ENCODE data around the gene FBXO22.
"Not testable (repeated sequence)": the region's sequence is repeated elsewhere in the genome, so short reads cannot be mapped to it uniquely, and the experiment has no call there.

Gene FBXO22

DNA sequence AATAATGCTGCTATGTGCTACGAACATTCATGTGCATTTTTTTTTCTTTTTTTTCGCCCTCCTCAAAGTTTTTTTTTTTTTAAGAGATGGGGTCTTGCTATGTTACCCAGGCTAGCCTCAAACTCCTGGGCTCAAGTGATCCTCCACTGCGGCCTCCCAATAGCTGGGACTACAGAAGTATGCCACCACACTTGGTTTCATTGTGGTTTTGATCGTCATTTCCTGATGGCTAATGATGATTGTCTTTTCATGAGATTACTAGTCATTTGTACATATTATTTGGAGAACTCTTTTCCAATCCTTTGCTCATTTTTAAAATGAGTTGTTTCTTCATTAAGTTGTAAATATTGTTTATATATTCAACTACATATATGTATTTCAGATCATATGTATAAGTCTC, 48.8 kb downstream of the FBXO22 start:
- H3K4me1 ChIP-seq (ENCODE audit: insufficient read depth, low read length) = no peaks in the 10 kb centered on the region
- H2AFZ ChIP-seq (ENCODE audit: low read depth, low read length) = no peak overlapping the region
- no peak overlapping the region for H3K4me3 ChIP-seq (ENCODE audit: low read length)
- H3K36me3 ChIP-seq (ENCODE audit: insufficient read depth, low read length) = no peaks in the 10 kb centered on the region
- no peaks in the 10 kb centered on the region for H3K9me3 ChIP-seq (ENCODE audit: low read length)
- no peaks in the 10 kb centered on the region for H3K27me3 ChIP-seq (ENCODE audit: insufficient read depth, low read length)

DNA sequence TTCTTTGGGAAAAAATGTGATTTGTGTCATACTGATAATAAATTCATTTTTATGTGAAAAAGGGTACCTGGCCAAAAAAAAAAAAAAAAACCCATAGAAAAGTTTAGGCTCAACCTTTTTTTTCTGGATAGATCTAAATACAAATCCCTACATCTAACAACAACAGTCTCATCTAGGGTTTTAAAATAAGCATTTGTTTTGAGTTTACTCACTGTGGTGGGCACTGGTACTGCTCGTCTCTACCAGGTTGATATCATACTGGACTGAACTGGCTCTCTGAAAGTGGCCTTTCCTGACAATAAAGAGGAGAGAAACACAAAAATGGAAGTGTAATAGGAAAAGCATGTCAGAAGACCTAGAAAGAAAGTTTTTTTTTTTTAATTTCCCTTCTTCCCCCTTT, 52.0 kb downstream of the FBXO22 start:
- Histone ChIP-seq H3K4me1 (ENCODE audit: insufficient read depth, low read length) (no peaks in the 10 kb centered on the region), H3K9me3 (ENCODE audit: low read length) (no peaks in the 10 kb centered on the region), H3K4me3 (ENCODE audit: low read length) (no peak overlapping the region), H2AFZ (ENCODE audit: low read depth, low read length) (no peak overlapping the region), H3K27me3 (ENCODE audit: insufficient read depth, low read length) (no peaks in the 10 kb centered on the region), H3K36me3 (ENCODE audit: insufficient read depth, low read length) (no peaks in the 10 kb centered on the region)

DNA sequence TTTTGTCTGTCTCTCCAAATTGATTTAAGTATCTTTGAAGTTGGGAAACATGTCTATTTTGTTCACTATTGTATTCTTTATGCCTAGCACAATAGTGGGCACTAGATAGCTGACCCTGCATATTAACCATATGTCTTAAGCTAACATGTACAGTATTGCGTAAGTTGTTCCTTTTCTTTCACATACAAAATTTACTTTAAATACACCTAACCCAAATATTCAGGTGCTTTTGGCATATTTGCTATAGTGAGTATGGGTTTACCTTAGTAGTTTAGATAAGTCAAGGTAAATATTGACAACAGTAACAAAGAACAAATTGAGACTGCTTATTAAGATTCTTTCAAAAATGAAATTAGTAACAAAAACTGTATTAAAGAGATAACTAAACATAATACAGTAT, 57.7 kb downstream of the FBXO22 start:
- Histone ChIP-seq H3K4me1 (ENCODE audit: insufficient read depth, low read length) (no peaks in the 10 kb centered on the region), H3K36me3 (ENCODE audit: insufficient read depth, low read length) (no peaks in the 10 kb centered on the region), H3K27me3 (ENCODE audit: insufficient read depth, low read length) (no peaks in the 10 kb centered on the region), H3K9me3 (ENCODE audit: low read length) (no peaks in the 10 kb centered on the region), H2AFZ (ENCODE audit: low read depth, low read length) (no peak overlapping the region), H3K4me3 (ENCODE audit: low read length) (no peak overlapping the region)

DNA sequence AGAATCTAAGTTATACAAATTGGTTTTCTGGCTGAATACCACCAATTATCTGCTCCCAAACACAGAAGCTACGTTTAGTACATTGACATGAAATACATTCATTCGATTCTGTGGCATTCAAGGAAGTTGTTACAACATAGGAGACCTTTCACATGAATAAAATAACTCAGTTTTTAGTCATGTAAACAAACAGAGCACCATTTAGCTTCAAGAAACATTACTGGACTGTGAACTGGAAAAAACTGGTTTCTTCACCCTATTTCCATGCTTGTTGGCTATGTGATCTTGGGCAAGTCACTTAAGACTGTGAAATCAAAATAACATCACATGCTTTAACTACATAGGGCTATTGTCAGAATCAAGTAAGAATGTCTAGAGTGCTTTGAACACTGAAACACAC, 62.4 kb downstream of the FBXO22 start:
- Histone ChIP-seq H2AFZ (ENCODE audit: low read depth, low read length) (no peak overlapping the region), H3K36me3 (ENCODE audit: insufficient read depth, low read length) (no peaks in the 10 kb centered on the region), H3K27me3 (ENCODE audit: insufficient read depth, low read length) (no peaks in the 10 kb centered on the region), H3K9me3 (ENCODE audit: low read length) (no peaks in the 10 kb centered on the region), H3K4me3 (ENCODE audit: low read length) (no peak overlapping the region), H3K4me1 (ENCODE audit: insufficient read depth, low read length) (no peaks in the 10 kb centered on the region)

DNA sequence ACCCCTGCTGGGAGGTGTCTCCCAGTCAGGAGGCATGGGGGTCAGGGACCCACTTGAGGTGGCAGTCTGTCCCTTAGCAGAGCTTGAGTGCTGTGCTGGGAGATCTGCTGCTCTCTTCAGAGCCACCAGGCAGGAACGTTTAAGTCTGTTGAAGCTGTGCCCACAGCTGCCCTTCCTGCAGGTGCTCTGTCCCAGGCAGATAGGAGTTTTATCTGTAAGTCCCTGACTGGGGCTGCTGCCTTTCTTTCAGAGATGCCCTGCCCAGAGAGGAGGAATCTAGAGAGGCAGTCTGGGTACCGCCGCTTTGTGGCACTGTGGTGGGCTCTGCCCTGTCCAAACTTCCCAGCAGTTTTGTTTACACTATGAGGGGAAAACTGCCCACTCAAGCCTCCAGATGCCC, 73.1 kb downstream of the FBXO22 start:
- H2AFZ ChIP-seq (ENCODE audit: low read depth, low read length); H3K9me3 ChIP-seq (ENCODE audit: low read length); H3K27me3 ChIP-seq (ENCODE audit: insufficient read depth, low read length); H3K36me3 ChIP-seq (ENCODE audit: insufficient read depth, low read length); H3K4me3 ChIP-seq (ENCODE audit: low read length); H3K4me1 ChIP-seq (ENCODE audit: insufficient read depth, low read length): not testable (repeated sequence)

DNA sequence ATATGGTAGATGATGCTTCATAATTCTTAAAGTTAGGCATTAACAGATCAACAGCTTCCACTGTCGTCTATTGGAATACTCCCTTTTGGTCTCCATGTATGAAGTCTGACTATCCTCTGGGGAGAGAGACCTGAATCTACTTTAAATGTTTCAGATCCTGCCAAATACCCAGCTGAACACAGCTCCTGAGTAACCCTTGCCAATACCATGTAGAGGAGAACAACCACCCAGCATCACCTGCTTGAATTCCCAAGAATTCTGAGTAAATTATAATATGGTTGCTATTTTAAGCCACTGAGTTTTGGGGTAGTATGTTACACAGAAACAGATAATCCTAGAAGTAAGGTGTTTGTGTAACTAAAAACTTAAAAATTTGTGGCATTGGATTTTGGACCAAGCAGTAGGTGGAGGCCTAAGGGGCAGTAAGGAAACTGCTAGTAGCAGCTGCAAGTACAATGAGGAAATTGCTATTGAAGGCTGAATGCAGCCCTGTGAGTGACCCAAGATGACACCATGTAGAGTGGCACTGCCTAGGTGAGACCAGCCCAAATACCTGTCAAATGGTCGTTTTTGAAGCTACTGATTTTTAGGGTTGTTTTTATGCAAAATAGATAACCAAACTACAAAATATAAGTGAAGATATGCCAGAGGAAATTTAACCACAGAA, 77.6 kb downstream of the FBXO22 start:
- H2AFZ ChIP-seq (ENCODE audit: low read depth, low read length) = no peak overlapping the region
- H3K27me3 ChIP-seq (ENCODE audit: insufficient read depth, low read length) = no peaks in the 10 kb centered on the region
- H3K9me3 ChIP-seq (ENCODE audit: low read length) = no peaks in the 10 kb centered on the region
- H3K4me1 ChIP-seq (ENCODE audit: insufficient read depth, low read length) = no peaks in the 10 kb centered on the region
- H3K36me3 ChIP-seq (ENCODE audit: insufficient read depth, low read length) = no peaks in the 10 kb centered on the region
- H3K4me3 ChIP-seq (ENCODE audit: low read length) = no peak overlapping the region

DNA sequence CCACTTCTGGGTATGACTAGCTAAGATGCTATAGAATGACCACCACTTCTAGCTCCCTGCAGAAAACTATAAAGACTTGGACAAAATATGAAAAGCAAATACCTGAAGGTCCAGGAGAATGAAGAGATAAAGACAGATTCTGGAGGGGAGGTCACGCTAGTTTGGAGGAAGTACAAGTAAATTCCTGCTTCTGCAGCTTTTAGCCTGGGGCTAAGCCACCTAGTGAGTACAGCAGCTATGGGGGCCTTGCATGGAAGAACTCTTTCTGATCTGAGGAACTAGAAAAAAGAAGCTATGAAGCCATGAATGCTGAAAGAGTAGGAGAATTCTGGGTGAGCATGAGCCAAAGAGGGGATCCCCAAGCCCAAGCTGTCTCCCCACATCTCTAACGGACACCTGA, 78.8 kb downstream of the FBXO22 start:
- H3K9me3 ChIP-seq (ENCODE audit: low read length) = no peaks in the 10 kb centered on the region

DNA sequence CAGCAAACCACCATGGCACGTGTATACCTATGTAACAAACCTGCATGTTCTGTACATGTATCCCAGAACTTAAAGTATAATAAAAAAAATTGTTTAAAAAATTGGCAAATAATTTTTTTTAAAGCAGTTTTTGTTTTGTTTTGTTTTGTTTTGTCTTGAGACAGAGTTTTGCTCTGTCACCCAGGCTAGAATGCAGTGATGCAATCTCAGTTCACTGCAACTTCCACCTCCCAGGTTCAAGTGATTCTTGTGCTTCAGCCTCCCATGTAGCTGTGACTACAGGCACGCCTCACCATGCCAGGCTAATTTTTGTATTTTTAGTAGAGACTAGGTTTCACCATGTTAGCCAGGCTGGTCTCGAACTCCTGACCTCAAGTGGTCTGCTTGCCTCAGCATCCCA, 81.0 kb downstream of the FBXO22 start:
- not testable (repeated sequence) for H3K4me3 ChIP-seq (ENCODE audit: low read length); H3K9me3 ChIP-seq (ENCODE audit: low read length); H2AFZ ChIP-seq (ENCODE audit: low read depth, low read length); H3K36me3 ChIP-seq (ENCODE audit: insufficient read depth, low read length); H3K27me3 ChIP-seq (ENCODE audit: insufficient read depth, low read length); H3K4me1 ChIP-seq (ENCODE audit: insufficient read depth, low read length)

More for the DNA sequence above, 78.8 kb downstream of the FBXO22 start:
- no peak overlapping the region for H3K4me3 ChIP-seq (ENCODE audit: low read length)
- no peaks in the 10 kb centered on the region for H3K36me3 ChIP-seq (ENCODE audit: insufficient read depth, low read length)
- H3K4me1 ChIP-seq (ENCODE audit: insufficient read depth, low read length) = no peaks in the 10 kb centered on the region
- no peak overlapping the region for H2AFZ ChIP-seq (ENCODE audit: low read depth, low read length)
- no peaks in the 10 kb centered on the region for H3K27me3 ChIP-seq (ENCODE audit: insufficient read depth, low read length)

DNA sequence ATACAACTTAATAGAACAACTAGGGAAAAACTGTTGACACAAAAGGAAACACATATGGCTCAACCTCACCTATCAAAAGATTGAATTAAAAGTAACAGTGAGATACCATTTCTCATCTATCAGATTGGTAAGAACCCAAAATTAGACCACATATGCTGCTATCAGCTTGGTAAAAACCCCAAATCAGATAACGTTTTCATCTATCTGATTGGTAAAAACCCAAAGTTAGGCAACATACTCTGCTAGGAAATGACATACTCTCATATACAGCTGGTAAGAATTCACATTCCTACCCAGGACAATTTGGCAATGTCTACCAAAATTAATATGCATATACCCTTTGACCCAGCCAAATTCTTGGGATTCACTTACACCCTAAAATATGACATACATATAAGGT, 82.3 kb downstream of the FBXO22 start:
- Histone ChIP-seq H3K9me3 (ENCODE audit: low read length) (no peaks in the 10 kb centered on the region), H2AFZ (ENCODE audit: low read depth, low read length) (no peak overlapping the region), H3K4me1 (ENCODE audit: insufficient read depth, low read length) (no peaks in the 10 kb centered on the region), H3K4me3 (ENCODE audit: low read length) (no peak overlapping the region), H3K36me3 (ENCODE audit: insufficient read depth, low read length) (no peaks in the 10 kb centered on the region), H3K27me3 (ENCODE audit: insufficient read depth, low read length) (no peaks in the 10 kb centered on the region)

DNA sequence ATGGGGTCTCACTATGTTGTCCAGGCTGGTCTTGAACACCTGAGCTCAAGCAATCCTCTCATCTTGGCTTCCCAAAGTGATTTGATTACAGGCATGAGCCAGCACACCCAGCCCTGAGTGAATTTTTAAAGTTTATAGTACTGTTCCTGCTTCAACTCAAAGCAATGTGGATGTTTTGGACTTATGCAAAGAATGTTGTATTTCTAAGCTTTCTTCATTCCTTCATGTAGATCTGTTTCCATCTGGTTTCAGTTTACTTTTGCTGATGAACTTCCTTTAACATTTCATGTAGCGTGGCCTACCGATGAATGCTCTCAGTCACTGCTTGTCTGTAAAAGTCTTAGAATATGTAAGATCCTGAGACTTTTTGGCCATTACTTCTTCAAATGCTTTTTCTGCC, 85.4 kb downstream of the FBXO22 start:
- H3K27me3 ChIP-seq (ENCODE audit: insufficient read depth, low read length) = no peaks in the 10 kb centered on the region
- no peak overlapping the region for H2AFZ ChIP-seq (ENCODE audit: low read depth, low read length)
- no peaks in the 10 kb centered on the region for H3K4me1 ChIP-seq (ENCODE audit: insufficient read depth, low read length)
- no peak overlapping the region for H3K4me3 ChIP-seq (ENCODE audit: low read length)
- peaks cover 4% of the 10 kb centered on the region for H3K9me3 ChIP-seq (ENCODE audit: low read length)
- no peaks in the 10 kb centered on the region for H3K36me3 ChIP-seq (ENCODE audit: insufficient read depth, low read length)

DNA sequence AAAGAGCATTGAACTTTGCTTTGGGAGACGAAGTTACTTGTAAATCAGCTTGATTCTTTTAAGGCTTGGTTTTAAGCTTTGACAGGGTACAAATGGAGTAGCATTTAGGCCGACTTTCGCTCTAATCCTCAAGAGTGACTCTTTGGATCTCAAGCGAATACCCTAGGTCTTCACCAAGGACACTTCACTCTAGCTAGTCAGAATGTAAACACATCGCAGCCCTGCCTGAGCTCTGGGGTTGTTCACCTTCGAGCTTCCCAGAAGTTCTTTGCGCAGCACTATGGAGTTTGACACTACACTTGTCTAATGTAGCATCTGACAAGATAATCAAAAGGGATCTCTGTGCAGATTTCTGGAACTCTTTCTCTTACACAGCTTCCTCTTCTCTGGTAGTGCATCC, 86.2 kb downstream of the FBXO22 start:
- H3K27me3 ChIP-seq (ENCODE audit: insufficient read depth, low read length) = no peaks in the 10 kb centered on the region
- peaks cover under 1% of the 10 kb centered on the region for H3K4me1 ChIP-seq (ENCODE audit: insufficient read depth, low read length)
- no peak overlapping the region for H3K4me3 ChIP-seq (ENCODE audit: low read length)
- H3K9me3 ChIP-seq (ENCODE audit: low read length) = peaks cover 4% of the 10 kb centered on the region
- no peak overlapping the region for H2AFZ ChIP-seq (ENCODE audit: low read depth, low read length)
- no peaks in the 10 kb centered on the region for H3K36me3 ChIP-seq (ENCODE audit: insufficient read depth, low read length)

All from neuron (in vitro differentiated cells).